DOHH2 (cell line): Measurements from ENCODE around the gene TOGARAM1.

Source experiments
- CTCF ChIP-seq: fragments of 200-600 bp; sonication (generic); IDR thresholded peaks from one replicate; pipeline ENCODE4 v1.5.1; 2014; ENCODE audit warnings: antibody characterized with exemption, mild to moderate bottlenecking, low read depth, low read length; ENCODE audit not compliant: poor library complexity, severe bottlenecking
- EZH2phosphoT487 ChIP-seq: fragments of 200-600 bp; sonication (generic); IDR thresholded peaks from 2 replicates; pipeline ENCODE4 v1.6.1; 2017; ENCODE audit warnings: borderline replicate concordance, mild to moderate bottlenecking, antibody characterized with exemption, low read length, moderate library complexity, mixed read lengths

GRCh38 chr14:44995770-44996294 lies 33.8 kb downstream of the TOGARAM1 start:
- TF ChIP-seq CTCF (no peak), EZH2phosphoT487 (no peak)
